DMS53 (cell line): ENCODE results near the gene CCZ1.
"Not testable (repeated sequence)": the region's sequence is repeated elsewhere in the genome, so short reads cannot be mapped to it uniquely, and the experiment has no call there.

ENCODE experiments used
- DNase-seq: peaks from one replicate; lab custom pipeline; 2025; lab: John Stamatoyannopoulos, UW

Gene CCZ1

GRCh38 chr7:5916529-5916928, 18.0 kb downstream of the CCZ1 start:
- not testable (repeated sequence) for DNase-seq

GRCh38 chr7:5924180-5924579, 25.6 kb downstream of the CCZ1 start:
- not testable (repeated sequence) for DNase-seq

- DNase-seq, result not testable (repeated sequence)
Observed at GRCh38 chr7:5924630-5925029, 26.1 kb downstream of the CCZ1 start.

GRCh38 chr7:5926263-5926870, 27.8 kb downstream of the CCZ1 start:
- DNase-seq, result not testable (repeated sequence)

- DNase-seq, result not testable (repeated sequence)
Observed at GRCh38 chr7:5930290-5930689, 31.8 kb downstream of the CCZ1 start.

- not testable (repeated sequence) for DNase-seq
Observed at GRCh38 chr7:5931250-5931649, 32.7 kb downstream of the CCZ1 start.

- not testable (repeated sequence) for DNase-seq
Observed at GRCh38 chr7:5931905-5932644, 33.5 kb downstream of the CCZ1 start.

- not testable (repeated sequence) for DNase-seq
Observed at GRCh38 chr7:5934945-5935450, 36.5 kb downstream of the CCZ1 start.

- not testable (repeated sequence) for DNase-seq
Observed at GRCh38 chr7:5963205-5963604, 64.7 kb downstream of the CCZ1 start.

- not testable (repeated sequence) for DNase-seq
Observed at GRCh38 chr7:5963810-5964209, 65.3 kb downstream of the CCZ1 start.

- not testable (repeated sequence) for DNase-seq
Observed at GRCh38 chr7:5970347-5970911, 71.9 kb downstream of the CCZ1 start, which contains the start of gene RSPH10B. Gene RSPH10B, minus strand, starts transcription at chr7:5970689. Its CDS starts 3,573 bp downstream, at chr7:5967116.

- not testable (repeated sequence) for DNase-seq
Observed at GRCh38 chr7:5973580-5973979, 75.0 kb downstream of the CCZ1 start.
